Measurements from ENCODE around the gene PFKFB3.

PFKFB3 gene

DNA sequence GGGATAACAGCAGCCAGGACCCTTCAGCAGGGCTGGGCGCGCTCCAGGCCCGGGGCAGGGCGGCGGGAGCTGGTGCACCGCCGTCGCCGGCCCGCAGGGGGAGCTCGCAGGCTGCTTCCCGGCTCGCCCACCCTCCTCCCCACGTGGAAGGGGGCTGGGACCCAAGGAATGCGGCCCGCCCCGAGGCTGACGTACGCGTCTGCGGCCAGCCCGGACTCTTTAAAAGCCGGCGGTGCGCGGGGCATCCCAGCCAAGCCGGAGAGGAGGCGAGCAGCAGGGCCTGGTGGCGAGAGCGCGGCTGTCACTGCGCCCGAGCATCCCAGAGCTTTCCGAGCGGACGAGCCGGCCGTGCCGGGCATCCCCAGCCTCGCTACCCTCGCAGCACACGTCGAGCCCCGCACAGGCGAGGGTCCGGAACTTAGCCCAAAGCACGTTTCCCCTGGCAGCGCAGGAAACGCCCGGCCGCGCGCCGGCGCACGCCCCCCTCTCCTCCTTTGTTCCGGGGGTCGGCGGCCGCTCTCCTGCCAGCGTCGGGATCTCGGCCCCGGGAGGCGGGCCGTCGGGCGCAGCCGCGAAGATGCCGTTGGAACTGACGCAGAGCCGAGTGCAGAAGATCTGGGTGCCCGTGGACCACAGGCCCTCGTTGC is at the start of gene PFKFB3:
PFKFB3 (plus strand) TSS at position 249 of the 647 bp plus-strand sequence; CDS start at position 578, 329 bp downstream.
- DNase-seq (ENCODE audit: low read depth): peak; percentile 95
- TF ChIP-seq, protein P1, sequence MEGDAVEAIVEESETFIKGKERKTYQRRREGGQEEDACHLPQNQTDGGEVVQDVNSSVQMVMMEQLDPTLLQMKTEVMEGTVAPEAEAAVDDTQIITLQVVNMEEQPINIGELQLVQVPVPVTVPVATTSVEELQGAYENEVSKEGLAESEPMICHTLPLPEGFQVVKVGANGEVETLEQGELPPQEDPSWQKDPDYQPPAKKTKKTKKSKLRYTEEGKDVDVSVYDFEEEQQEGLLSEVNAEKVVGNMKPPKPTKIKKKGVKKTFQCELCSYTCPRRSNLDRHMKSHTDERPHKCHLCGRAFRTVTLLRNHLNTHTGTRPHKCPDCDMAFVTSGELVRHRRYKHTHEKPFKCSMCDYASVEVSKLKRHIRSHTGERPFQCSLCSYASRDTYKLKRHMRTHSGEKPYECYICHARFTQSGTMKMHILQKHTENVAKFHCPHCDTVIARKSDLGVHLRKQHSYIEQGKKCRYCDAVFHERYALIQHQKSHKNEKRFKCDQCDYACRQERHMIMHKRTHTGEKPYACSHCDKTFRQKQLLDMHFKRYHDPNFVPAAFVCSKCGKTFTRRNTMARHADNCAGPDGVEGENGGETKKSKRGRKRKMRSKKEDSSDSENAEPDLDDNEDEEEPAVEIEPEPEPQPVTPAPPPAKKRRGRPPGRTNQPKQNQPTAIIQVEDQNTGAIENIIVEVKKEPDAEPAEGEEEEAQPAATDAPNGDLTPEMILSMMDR (IDR thresholded peaks at IDR 0.05; ENCODE audit: low read length, missing control alignments): peak; percentile 46
- H3K4me3 ChIP-seq (replicated peaks; ENCODE audit: low read depth, low read length): peak within 1 kb of the TSS; percentile 77

DNA sequence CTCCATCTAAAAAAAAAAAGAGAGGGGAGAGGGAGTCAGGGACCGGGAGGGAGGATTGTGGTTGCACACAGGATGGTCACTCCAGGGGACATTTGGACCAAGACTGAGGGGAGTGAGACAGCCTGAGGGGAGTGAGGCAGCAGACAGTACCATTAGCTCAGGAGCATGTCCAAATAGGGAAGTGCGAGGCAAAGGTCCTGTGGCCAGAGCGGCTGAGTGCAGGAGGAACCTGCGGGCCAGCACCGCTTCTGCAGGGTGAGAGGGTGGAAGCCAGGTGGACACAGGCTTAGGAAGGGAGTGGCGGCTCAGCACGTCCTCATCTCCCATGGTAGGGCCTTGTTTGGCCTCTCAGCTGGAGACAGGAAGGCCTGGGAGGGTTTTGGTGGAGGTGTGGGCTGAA is 48.9 kb upstream of the PFKFB3 start:
- no peak overlapping the region for H3K4me3 ChIP-seq (replicated peaks; ENCODE audit: low read depth, low read length)
- TF ChIP-seq, protein P1 (IDR thresholded peaks at IDR 0.05; ENCODE audit: low read length, missing control alignments): no peak
- no peak for DNase-seq (ENCODE audit: low read depth)

DNA sequence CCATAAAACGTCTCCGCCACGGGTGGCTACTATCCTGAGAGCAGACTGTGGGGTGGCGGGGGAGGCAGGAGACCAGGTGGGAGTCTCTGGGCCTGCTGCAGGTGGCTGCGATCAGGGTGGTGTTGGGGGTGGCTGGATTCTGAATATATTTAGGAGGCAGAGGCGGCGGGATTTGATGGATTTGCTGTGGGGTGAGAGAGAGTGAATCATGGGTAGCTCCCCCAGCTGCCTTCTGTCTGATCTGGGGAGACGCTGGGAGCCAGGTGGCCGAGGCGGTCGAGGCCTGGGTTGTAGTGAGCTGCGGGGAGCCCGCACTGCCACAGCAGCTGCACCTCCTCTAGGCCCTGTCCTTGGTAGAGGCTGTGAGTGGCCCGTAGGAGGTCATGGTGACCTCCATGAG is 48.2 kb upstream of the PFKFB3 start:
- DNase-seq (ENCODE audit: low read depth): no peak
- no peak overlapping the region for H3K4me3 ChIP-seq (replicated peaks; ENCODE audit: low read depth, low read length)
- TF ChIP-seq, protein P1 (IDR thresholded peaks at IDR 0.05; ENCODE audit: low read length, missing control alignments): no peak

DNA sequence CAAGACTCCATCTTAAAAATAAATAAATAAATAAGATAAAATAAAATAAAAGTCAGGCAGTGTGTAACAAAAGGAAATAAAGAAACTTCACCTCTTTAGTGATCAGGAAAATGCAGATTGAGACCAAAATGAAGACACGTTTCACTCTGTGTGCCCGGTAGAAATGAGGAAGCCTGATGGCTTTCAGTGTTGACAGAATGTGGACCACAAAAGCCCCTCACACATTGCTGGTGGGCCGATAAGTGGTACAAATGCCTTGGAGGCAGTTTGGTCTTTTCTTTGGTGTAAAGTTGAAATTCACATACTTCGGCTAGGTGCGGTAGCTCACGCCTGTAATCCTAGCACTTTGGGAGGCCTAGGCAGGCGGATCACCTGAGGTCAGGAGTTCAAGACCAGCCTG is 44.5 kb upstream of the PFKFB3 start:
- no peak overlapping the region for H3K4me3 ChIP-seq (replicated peaks; ENCODE audit: low read depth, low read length)
- TF ChIP-seq, protein P1 (IDR thresholded peaks at IDR 0.05; ENCODE audit: low read length, missing control alignments): no peak
- no peak for DNase-seq (ENCODE audit: low read depth)

DNA sequence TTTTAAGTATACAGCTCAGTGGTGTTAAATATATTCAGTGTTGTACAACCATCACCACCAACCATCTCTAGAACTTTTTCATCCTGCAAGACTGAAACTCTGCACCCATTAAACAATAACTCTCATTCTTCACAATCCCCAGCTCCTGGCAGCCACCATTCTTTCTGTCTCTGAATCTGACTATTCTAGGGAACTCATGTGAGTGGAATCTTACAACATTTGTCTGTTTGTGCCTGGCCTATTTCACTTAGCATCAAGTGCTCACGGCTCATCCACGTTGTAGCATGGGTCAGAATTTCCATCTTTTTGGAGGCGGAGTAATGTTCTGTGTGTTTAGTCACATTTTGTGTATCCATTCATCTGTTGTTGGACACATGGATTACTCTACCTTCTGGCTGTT is 40.8 kb upstream of the PFKFB3 start:
- TF ChIP-seq, protein P1 (IDR thresholded peaks at IDR 0.05; ENCODE audit: low read length, missing control alignments): no peak
- H3K4me3 ChIP-seq (replicated peaks; ENCODE audit: low read depth, low read length): no peak overlapping the region
- DNase-seq (ENCODE audit: low read depth): no peak

DNA sequence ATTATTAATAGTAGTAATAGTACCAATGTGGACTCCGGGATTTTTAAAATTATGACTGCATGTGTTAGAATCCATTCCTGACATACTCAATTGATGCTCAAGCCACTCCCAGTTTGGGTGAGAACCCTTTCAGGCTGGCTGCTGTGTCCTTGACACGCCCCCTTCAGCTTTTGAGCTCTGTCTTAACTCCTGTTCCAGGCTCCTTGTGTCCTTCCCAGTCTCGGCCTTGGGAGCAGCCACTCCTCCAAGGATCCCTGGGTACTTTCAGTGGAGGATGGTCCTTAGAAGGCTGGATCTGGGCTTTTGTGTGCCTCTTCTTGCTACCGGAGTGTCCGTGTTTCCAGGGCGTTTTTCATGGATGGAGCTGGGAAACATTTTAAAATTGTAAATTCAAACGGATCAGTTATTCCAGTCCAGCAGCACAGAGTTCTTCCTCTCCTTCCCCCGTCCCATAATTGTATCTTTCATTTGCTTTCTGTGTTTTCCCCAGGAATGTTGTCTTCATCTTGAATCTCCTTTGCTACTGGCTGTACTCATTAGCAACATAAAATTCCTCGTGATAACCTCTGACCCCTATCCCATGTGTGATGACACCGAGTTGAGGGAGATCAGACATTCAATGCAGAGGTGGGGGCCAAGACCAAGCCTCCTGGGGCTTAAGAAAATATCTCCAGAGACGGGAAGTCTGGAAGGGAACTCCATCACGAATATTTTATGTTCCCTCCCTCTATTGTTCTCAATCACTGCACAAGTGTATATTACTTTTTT is 40.0 kb upstream of the PFKFB3 start:
- H3K4me3 ChIP-seq (replicated peaks; ENCODE audit: low read depth, low read length): peak overlapping the region; percentile 46
- TF ChIP-seq, protein P1 (IDR thresholded peaks at IDR 0.05; ENCODE audit: low read length, missing control alignments): no peak
- DNase-seq (ENCODE audit: low read depth): peak; percentile 50
